ENCODE data around the gene PPP2R2C.

Gene PPP2R2C

GRCh38 chr4:6379767-6380745 is 92.4 kb downstream of the PPP2R2C start:
- no peaks in the 10 kb centered on the region for H3K27me3 ChIP-seq (ENCODE audit: insufficient read depth, poor library complexity, severe bottlenecking)
- no peak for DNase-seq (ENCODE audit: low read depth in 1 of 2, low spot score in 1 of 2)
- no peak overlapping the region for H3K4me3 ChIP-seq (replicated peaks; ENCODE audit: insufficient read depth, low read length)
- no peak for TF ChIP-seq CTCF (IDR thresholded peaks at IDR 0.05; ENCODE audit: insufficient read depth, low read length)
- no peak for TF ChIP-seq SPI1 (IDR thresholded peaks at IDR 0.05; ENCODE audit: borderline replicate concordance, low read depth)
- TF ChIP-seq REST (IDR thresholded peaks at IDR 0.05; ENCODE audit: insufficient replicate concordance, low read depth), result no peak
- no peak for TF ChIP-seq GABPA (IDR thresholded peaks at IDR 0.05; ENCODE audit: low read depth)
- no peak for TF ChIP-seq POLR2AphosphoS5 (IDR thresholded peaks at IDR 0.05; ENCODE audit: low read depth)
- no peak overlapping the region for H3K27ac ChIP-seq (replicated peaks)

- no peak for TF ChIP-seq GABPA (IDR thresholded peaks at IDR 0.05; ENCODE audit: low read depth)
- TF ChIP-seq POLR2AphosphoS5 (IDR thresholded peaks at IDR 0.05; ENCODE audit: low read depth), result no peak
- Histone ChIP-seq H3K27ac (replicated peaks) (no peak overlapping the region), H3K27me3 (ENCODE audit: insufficient read depth, poor library complexity, severe bottlenecking) (no peaks in the 10 kb centered on the region), H3K4me3 (replicated peaks; ENCODE audit: insufficient read depth, low read length) (no peak overlapping the region)
- no peak for DNase-seq (ENCODE audit: low read depth in 1 of 2, low spot score in 1 of 2)
Measured at GRCh38 chr4:6378493-6379445, 93.6 kb downstream of the PPP2R2C start.

- H3K27ac ChIP-seq (replicated peaks), result no peak overlapping the region
- H3K27me3 ChIP-seq (ENCODE audit: insufficient read depth, poor library complexity, severe bottlenecking), result no peaks in the 10 kb centered on the region
- DNase-seq (ENCODE audit: low read depth in 1 of 2, low spot score in 1 of 2), result no peak
- TF ChIP-seq REST (IDR thresholded peaks at IDR 0.05; ENCODE audit: insufficient replicate concordance, low read depth), result no peak
- no peak for TF ChIP-seq SPI1 (IDR thresholded peaks at IDR 0.05; ENCODE audit: borderline replicate concordance, low read depth)
- TF ChIP-seq CTCF (IDR thresholded peaks at IDR 0.05; ENCODE audit: insufficient read depth, low read length), result no peak
- H3K4me3 ChIP-seq (replicated peaks; ENCODE audit: insufficient read depth, low read length), result no peak overlapping the region
Measured at GRCh38 chr4:6377626-6378492, 94.6 kb downstream of the PPP2R2C start.

All from HL-60 (cell line).